Activated CD4-positive, CD25-positive, alpha-beta regulatory T cell treated with anti-CD3 and anti-CD28 coated beads, Interleukin-2, amount 50 U/mL, for 16 hours (primary cell): Measurements from ENCODE around the gene LRRC7.

Experiments used
- DNase-seq: peaks from one replicate; pipeline ENCODE4 v3.0.0-alpha.2; 2020; ENCODE audit warnings: low read depth, low spot score

Gene LRRC7

DNA sequence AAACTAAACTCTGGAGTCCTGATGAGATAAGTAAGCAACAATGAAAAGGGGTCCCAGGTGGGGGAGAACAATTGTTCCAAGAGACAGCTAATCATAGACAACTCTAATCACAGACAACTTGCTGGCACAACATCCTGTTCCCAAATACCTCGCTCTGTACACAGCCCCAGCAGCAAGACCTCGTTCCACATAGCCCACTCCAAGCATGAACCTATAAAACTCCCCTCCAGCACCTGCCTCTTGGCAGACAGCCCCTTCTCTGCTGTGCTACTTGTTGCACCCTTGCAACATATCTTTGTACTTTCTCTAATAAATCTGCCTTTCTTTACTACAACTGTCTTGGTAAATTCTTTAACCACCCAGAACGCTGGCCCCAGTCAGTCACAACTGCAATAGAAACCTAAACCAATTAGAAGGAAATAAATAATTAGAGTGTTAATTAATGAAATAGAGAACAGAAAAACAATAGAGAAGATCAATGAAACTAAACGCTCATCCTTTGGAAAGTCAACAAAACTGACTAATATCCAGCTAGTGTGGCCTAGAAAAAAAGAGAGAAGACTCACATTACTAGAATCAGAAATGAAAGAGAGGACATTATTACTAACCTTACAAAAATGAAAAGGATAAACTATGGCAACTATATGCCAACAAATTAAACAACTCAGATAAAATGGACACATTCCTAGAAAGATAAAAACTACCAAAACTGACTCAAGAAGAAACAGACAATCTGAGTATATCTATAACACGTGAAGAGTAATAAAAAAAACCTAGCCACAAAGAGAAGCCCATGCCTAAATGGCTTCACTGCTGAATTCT is 601.5 kb downstream of the LRRC7 start:
- no peak for DNase-seq

DNA sequence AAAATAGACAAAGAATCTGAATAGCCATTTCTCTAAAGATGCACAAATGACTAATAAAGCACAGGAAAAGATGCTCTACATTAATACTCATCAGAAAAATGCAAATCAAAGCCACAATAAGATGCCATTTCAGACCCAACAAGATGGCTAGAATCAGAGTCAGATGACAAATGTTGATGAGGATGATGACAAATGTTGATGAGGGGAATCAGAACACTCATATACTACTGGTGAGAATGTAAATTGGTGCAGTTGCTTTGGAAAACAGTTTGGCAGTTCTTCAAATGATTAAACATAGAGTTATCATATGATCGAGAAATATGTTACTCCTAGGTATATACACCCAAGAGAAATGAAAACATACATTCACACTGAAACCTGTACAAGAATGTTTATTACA is 603.8 kb downstream of the LRRC7 start:
- DNase-seq = no peak
